ENCODE measurements around the gene UBE2U. TPM values are rescaled to one million over a fixed set of nuclear protein-coding genes. Genes with fewer than 3 reads are reported as not detected.
"Not testable (repeated sequence)": the region's sequence is repeated elsewhere in the genome, so short reads cannot be mapped to it uniquely, and the experiment has no call there.

The UBE2U gene
- total RNA-seq, 2 donors from 2014 or later, result not detected

- no peaks in the 10 kb centered on the region for H3K9me3 ChIP-seq (ENCODE audit: control insufficient read depth, low read length)
- H3K9me3 Mint-ChIP-seq, result no peaks in the 10 kb centered on the region
- peak; percentile 90 for TF ChIP-seq CTCF (conservative IDR thresholded peaks at IDR 0.05)
- no peak overlapping the region for H3K27ac Mint-ChIP-seq
- H3K36me3 ChIP-seq (ENCODE audit: control insufficient read depth, insufficient read depth, low read length), result no peaks in the 10 kb centered on the region
- H3K36me3 Mint-ChIP-seq (ENCODE audit: low read depth), result no peaks in the 10 kb centered on the region
- DNase-seq, result no peak
- H3K27me3 ChIP-seq (ENCODE audit: control insufficient read depth, insufficient read depth, low read length, poor library complexity, severe bottlenecking), result no peaks in the 10 kb centered on the region
- H3K27me3 Mint-ChIP-seq (ENCODE audit: insufficient read depth), result no peaks in the 10 kb centered on the region
- no peak overlapping the region for H3K27ac ChIP-seq (ENCODE audit: low read depth, low read length)
- peaks cover 7% of the 10 kb centered on the region for H3K4me1 ChIP-seq (ENCODE audit: control insufficient read depth, insufficient read depth, low read length)
- H3K4me1 Mint-ChIP-seq, result peaks cover 19% of the 10 kb centered on the region
- no peak overlapping the region for H3K9ac ChIP-seq (ENCODE audit: extremely low read depth, low read length, poor library complexity, severe bottlenecking)
- no peak overlapping the region for H3K4me3 ChIP-seq (ENCODE audit: low read length)
- 33 to 44% methylated on average over 2 to 3 of the region's 4 CpGs for WGBS, 2 experiments (ENCODE audit: insufficient coverage in 1 of 2, insufficient read length in 1 of 2)
- no peak overlapping the region for H3K4me3 Mint-ChIP-seq
These were observed 43.0 kb downstream of the UBE2U start for GRCh38 chr1:64246294-64246917.

GRCh38 chr1:64248065-64248464, 44.6 kb downstream of the UBE2U start:
- 66 to 71% methylated on average over 2 to 5 of the region's 5 CpGs for WGBS, 2 experiments (ENCODE audit: insufficient coverage in 1 of 2, insufficient read length in 1 of 2)

GRCh38 chr1:64250472-64250871, 47.0 kb downstream of the UBE2U start:
- not testable (repeated sequence) for H3K4me3 ChIP-seq (ENCODE audit: low read length); H3K36me3 Mint-ChIP-seq (ENCODE audit: low read depth); H3K4me3 Mint-ChIP-seq; H3K27ac ChIP-seq (ENCODE audit: low read depth, low read length); H3K27me3 Mint-ChIP-seq (ENCODE audit: insufficient read depth); H3K27me3 ChIP-seq (ENCODE audit: control insufficient read depth, insufficient read depth, low read length, poor library complexity, severe bottlenecking); H3K27ac Mint-ChIP-seq; H3K9ac ChIP-seq (ENCODE audit: extremely low read depth, low read length, poor library complexity, severe bottlenecking); DNase-seq; H3K9me3 ChIP-seq (ENCODE audit: control insufficient read depth, low read length); H3K4me1 Mint-ChIP-seq; H3K9me3 Mint-ChIP-seq; H3K36me3 ChIP-seq (ENCODE audit: control insufficient read depth, insufficient read depth, low read length); H3K4me1 ChIP-seq (ENCODE audit: control insufficient read depth, insufficient read depth, low read length)
- WGBS, 2 experiments (ENCODE audit: insufficient coverage in 1 of 2, insufficient read length in 1 of 2), result 77 to 96% methylated on average over 2 of the region's 2 CpGs

More at GRCh38 chr1:64248065-64248464, 44.6 kb downstream of the UBE2U start:
- no peaks in the 10 kb centered on the region for H3K36me3 ChIP-seq (ENCODE audit: control insufficient read depth, insufficient read depth, low read length)
- Mint-ChIP-seq H3K27ac (no peak overlapping the region), H3K27me3 (ENCODE audit: insufficient read depth) (no peaks in the 10 kb centered on the region), H3K36me3 (ENCODE audit: low read depth) (no peaks in the 10 kb centered on the region), H3K4me3 (no peak overlapping the region), H3K9me3 (no peaks in the 10 kb centered on the region), H3K4me1 (peaks cover 19% of the 10 kb centered on the region)
- no peak overlapping the region for H3K27ac ChIP-seq (ENCODE audit: low read depth, low read length)
- no peaks in the 10 kb centered on the region for H3K9me3 ChIP-seq (ENCODE audit: control insufficient read depth, low read length)
- no peak for TF ChIP-seq CTCF (conservative IDR thresholded peaks at IDR 0.05)
- H3K4me1 ChIP-seq (ENCODE audit: control insufficient read depth, insufficient read depth, low read length), result peaks cover 7% of the 10 kb centered on the region
- no peak overlapping the region for H3K4me3 ChIP-seq (ENCODE audit: low read length)
- H3K9ac ChIP-seq (ENCODE audit: extremely low read depth, low read length, poor library complexity, severe bottlenecking), result no peak overlapping the region
- DNase-seq, result no peak
- no peaks in the 10 kb centered on the region for H3K27me3 ChIP-seq (ENCODE audit: control insufficient read depth, insufficient read depth, low read length, poor library complexity, severe bottlenecking)

- Histone ChIP-seq H3K9ac (ENCODE audit: extremely low read depth, low read length, poor library complexity, severe bottlenecking) (no peak overlapping the region), H3K27me3 (ENCODE audit: control insufficient read depth, insufficient read depth, low read length, poor library complexity, severe bottlenecking) (no peaks in the 10 kb centered on the region), H3K36me3 (ENCODE audit: control insufficient read depth, insufficient read depth, low read length) (no peaks in the 10 kb centered on the region), H3K9me3 (ENCODE audit: control insufficient read depth, low read length) (peaks cover 8% of the 10 kb centered on the region), H3K4me3 (ENCODE audit: low read length) (no peak overlapping the region), H3K4me1 (ENCODE audit: control insufficient read depth, insufficient read depth, low read length) (no peaks in the 10 kb centered on the region), H3K27ac (ENCODE audit: low read depth, low read length) (no peak overlapping the region)
- DNase-seq, result peak; percentile 73
- peaks cover 7% of the 10 kb centered on the region for H3K4me1 Mint-ChIP-seq
- TF ChIP-seq CTCF (conservative IDR thresholded peaks at IDR 0.05), result peak; percentile 74
- H3K27me3 Mint-ChIP-seq (ENCODE audit: insufficient read depth), result peaks cover 1% of the 10 kb centered on the region
- H3K9me3 Mint-ChIP-seq, result peaks cover 4% of the 10 kb centered on the region
- WGBS, 2 experiments (ENCODE audit: insufficient coverage in 1 of 2, insufficient read length in 1 of 2), result 68 to 80% methylated on average over 3 of the region's 3 CpGs
- H3K27ac Mint-ChIP-seq, result no peak overlapping the region
- H3K36me3 Mint-ChIP-seq (ENCODE audit: low read depth), result no peaks in the 10 kb centered on the region
- H3K4me3 Mint-ChIP-seq, result no peak overlapping the region
These were observed 48.5 kb downstream of the UBE2U start for GRCh38 chr1:64251971-64252370.

- not testable (repeated sequence) for H3K4me3 ChIP-seq (ENCODE audit: low read length); H3K36me3 ChIP-seq (ENCODE audit: control insufficient read depth, insufficient read depth, low read length); H3K4me1 Mint-ChIP-seq; H3K9ac ChIP-seq (ENCODE audit: extremely low read depth, low read length, poor library complexity, severe bottlenecking); H3K36me3 Mint-ChIP-seq (ENCODE audit: low read depth); H3K9me3 ChIP-seq (ENCODE audit: control insufficient read depth, low read length); H3K27ac Mint-ChIP-seq; H3K9me3 Mint-ChIP-seq; H3K27me3 ChIP-seq (ENCODE audit: control insufficient read depth, insufficient read depth, low read length, poor library complexity, severe bottlenecking); H3K4me1 ChIP-seq (ENCODE audit: control insufficient read depth, insufficient read depth, low read length); H3K27ac ChIP-seq (ENCODE audit: low read depth, low read length); H3K4me3 Mint-ChIP-seq; DNase-seq; H3K27me3 Mint-ChIP-seq (ENCODE audit: insufficient read depth)
- 93% methylated on average over 2 of the region's 2 CpGs; no CpG with 5 or more reads in 1 of the 2 experiments for WGBS, 2 experiments (ENCODE audit: insufficient coverage in 1 of 2, insufficient read length in 1 of 2)
These were observed 53.8 kb downstream of the UBE2U start for GRCh38 chr1:64257233-64257632.

Data from endodermal cell (in vitro differentiated cells).